HL-60/S4 (cell line): Measurements from ENCODE around the gene F2RL1.
"Not testable (repeated sequence)": the region's sequence is repeated elsewhere in the genome, so short reads cannot be mapped to it uniquely, and the experiment has no call there.

Source experiments
- in situ Hi-C: fragments of 300-500 bp; cut with MboI; formaldehyde crosslinking; loops from 2 replicates; pipeline ENCODE4 v1.14.3; 2022; ENCODE audit warnings: low sequenced_read_pairs

Gene F2RL1

DNA sequence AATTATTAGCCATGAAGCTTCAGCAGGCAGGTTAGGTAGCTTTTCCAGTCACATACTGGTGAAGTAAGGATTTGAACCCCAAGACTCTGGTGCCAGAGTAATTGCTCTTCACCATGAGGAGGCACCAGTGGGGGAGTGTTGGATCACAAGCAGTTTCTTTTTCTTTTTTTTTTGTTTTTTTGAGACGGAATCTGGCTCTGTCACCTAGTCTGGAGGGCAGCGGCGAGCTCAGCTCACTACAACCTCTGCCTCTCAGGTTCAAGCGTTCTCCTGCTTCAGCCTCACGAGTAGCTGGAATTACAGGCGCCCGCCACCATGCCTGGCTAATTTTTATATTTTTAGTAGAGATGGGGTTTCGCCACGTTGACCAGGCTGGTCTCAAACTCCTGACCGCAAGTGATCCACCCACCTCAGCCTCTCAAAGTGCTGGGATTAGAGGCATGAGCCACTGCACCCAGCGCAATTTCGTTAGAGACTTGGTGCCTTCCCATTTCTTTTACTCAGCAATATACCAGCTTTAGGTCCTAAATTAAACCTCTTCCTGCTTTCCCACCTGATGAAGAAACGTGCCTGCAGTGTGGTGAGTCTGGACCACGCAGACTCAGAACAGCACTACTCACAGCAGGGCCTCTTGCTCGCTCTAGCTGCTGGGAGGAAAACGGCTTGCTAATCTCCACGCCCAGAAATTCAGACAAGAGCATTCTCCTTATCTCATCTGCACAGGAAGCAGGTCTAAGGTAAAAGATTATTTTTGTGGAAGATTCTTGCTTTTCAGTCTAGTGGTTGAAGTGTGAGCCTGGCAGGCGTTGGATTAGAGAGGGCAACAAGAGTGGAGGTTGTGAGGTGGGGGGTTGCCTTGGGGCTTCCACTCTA is 30.8 kb downstream of the F2RL1 start, which contains the start of gene S100Z:
Gene S100Z (plus strand): TSS at position 596 of the 873 bp plus-strand sequence. CDS start 25,346 bp downstream, outside the sequence.
- in situ Hi-C loops = no loop called here

- in situ Hi-C loops = no loop called here
These were observed 31.8 kb downstream of the F2RL1 start for GRCh38 chr5:76850543-76851145.

GRCh38 chr5:76851728-76852369 is 33.0 kb downstream of the F2RL1 start:
- in situ Hi-C loops = no loop called here

GRCh38 chr5:76852772-76853171 is 33.9 kb downstream of the F2RL1 start:
- in situ Hi-C loops = no loop called here

DNA sequence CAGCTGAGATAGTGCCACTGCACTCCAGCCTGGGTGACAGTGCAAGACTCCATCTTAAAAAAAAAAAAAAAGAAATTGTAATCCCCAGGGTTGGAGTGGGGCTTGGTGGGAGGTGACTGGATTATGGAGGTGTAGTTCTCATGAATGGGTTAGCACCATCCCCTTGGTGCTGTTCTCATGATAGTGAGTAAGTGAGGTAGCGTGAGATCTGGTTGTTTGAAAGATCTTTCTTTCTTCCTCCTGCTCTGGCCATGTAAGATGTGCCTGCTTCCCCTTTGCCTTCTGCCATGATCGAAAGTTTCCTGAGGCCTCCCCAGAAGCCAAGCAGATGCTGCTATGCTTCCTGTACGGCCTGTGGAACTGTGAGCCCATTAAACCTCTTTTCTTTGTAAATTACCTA is 34.9 kb downstream of the F2RL1 start:
- in situ Hi-C loops = not testable (repeated sequence)

DNA sequence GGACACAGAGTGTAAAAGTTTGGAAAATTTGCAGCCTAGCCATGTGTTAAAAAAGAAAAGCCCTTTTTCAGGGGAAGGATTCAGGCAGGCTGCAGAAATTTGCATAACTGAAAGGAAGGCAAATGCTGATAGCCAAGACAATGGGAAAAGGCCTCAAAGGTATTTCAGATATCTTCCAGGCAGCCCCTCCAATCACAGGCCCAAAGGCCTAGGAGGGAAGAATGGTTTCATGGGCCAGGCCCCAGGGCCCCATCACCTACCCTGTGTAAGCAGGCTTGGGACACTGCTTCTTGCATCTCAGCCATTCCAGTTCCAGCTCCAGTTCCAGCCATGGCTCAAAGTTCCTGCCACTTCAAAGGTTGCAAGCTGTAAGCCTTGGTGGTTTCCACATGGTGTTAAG is 35.8 kb downstream of the F2RL1 start:
- in situ Hi-C loops = no loop called here

- in situ Hi-C loops = not testable (repeated sequence)
These were observed 36.7 kb downstream of the F2RL1 start for GRCh38 chr5:76855501-76855900.

- in situ Hi-C loops = no loop called here
These were observed 37.1 kb downstream of the F2RL1 start for GRCh38 chr5:76855961-76856360.

DNA sequence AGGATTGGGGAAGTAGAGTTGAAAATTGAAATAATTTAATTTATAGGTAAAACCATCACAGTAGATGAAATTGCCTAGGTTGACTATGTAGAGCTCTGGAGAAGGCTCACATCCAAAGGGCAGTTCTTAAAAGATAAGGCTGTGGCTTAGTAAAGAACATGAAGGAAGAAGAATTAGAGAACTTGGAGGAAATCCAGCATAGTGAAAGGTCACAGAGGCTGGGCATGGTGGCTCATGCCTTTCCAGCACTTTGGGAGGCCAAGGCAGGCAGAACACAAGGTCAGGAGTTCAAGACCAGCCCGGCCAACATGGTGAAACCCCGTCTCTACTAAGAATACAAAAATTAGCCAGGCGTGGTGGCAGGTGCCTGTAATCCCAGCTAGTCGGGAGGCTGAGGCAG is 38.0 kb downstream of the F2RL1 start:
- in situ Hi-C loops = not testable (repeated sequence)

- in situ Hi-C loops = no loop called here
These were observed 40.9 kb downstream of the F2RL1 start for GRCh38 chr5:76859591-76860247.

DNA sequence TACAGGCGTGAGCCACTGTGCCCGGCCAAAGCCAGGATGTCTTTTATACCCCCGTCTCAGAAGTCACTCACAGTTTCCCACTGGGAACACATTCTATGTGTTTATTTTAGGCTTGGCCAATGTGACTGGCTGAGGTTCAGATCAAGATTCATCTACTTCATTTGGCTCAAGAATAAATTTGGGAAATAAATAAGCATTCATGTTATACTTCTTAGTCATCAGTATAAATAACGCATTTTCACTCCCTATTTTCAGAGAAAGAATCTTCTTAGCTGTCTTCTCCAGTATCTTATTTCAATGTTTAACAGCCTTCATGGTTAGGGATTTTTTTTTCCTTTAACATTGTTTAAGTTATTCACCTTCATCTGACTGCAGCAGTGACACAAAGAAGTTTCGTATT is 42.8 kb downstream of the F2RL1 start:
- in situ Hi-C loops = no loop called here

GRCh38 chr5:76863001-76863400 is 44.2 kb downstream of the F2RL1 start:
- in situ Hi-C loops = no loop called here

DNA sequence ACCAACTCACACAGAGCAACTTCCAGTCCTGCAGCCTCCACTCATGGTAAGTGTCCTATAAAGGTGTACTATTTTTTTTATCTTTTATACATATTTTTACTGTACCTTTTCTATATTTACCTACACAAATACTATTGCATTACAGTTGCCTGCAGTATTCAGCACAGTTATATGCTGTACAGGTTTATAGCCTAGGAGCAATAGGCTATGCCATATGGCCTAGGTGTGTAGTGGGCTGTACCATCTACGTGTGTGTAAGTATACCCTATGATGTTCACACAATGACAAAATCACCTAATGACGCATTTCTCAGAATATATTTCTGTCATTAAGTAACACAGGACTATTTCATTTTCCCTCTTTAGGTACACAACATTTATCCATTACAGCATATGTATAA is 47.7 kb downstream of the F2RL1 start:
- in situ Hi-C loops = no loop called here

GRCh38 chr5:76867038-76867437 is 48.2 kb downstream of the F2RL1 start:
- in situ Hi-C loops = no loop called here

DNA sequence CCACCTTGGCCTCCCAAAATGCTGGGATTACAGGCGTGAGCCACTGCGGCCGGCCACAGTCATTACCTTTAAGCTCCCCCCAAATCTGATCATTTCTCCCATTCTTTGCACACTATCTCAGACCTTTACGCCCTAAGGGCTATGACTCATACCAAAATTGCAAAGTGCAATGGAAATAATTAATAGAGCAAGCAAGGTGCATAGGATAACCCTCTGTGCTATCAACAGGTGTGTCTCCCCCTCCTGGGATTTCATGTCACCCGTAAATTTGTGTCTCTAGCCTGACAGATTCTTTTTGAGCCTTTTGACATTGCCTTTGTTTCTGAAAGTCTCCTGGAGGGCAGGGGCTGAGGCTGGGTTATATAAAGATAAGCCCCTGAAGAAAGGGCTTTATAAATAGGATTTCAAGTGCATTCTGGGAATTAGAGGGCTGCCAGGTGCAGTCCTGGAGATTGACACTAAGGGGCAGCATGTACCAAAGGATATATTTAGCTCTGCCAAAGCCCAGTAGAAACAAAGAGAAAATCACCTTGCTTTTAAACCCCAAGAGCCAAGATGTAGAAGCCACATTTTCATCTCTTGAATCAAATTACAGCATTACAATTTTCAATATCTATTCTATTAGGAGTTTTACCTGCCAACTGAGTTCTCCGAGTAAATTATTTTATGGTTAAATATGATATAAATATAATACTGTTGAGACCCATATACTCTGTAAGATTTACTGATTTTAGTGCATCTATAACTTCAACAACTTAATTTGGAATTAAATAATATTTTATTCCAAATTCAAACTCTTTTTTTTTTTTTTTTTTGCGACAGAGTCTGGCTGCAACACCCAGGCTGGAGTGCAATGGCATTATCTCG is 49.2 kb downstream of the F2RL1 start:
- in situ Hi-C loops = no loop called here

DNA sequence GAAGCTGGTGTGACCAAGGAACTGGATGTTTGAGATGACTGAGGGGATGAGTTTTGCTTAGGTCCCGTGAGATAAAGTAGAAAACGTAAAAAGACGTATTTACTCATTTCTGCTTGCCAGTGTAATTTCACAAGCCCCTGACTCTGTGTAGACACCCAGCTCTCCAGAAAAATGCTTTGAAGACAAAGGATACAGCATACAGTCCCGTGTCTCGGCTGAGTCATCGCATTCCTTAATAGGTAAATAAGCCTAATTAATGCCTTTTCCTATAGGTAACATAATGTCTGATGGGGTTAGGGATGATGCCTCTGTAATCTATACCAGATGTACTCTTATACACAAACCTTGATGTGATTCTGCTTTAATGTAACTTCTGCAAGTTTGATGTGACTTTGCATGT is 51.2 kb downstream of the F2RL1 start:
- in situ Hi-C loops = no loop called here

- in situ Hi-C loops = no loop called here
These were observed 55.3 kb downstream of the F2RL1 start for GRCh38 chr5:76874088-76874581.
